ENCODE measurements around the gene AUH.

Gene AUH

GRCh38 chr9:91336786-91337185 lies 24.9 kb downstream of the AUH start:
- Histone ChIP-seq H3K4me3 (ENCODE audit: low read depth, low read length) (no peak overlapping the region), H3K4me1 (ENCODE audit: control insufficient read depth, insufficient read depth, low read length) (no peaks in the 10 kb centered on the region), H3K36me3 (ENCODE audit: control insufficient read depth, insufficient read depth, low read length) (peaks cover 43% of the 10 kb centered on the region), H3K27ac (ENCODE audit: low read depth, low read length) (no peak overlapping the region), H3K9me3 (ENCODE audit: control insufficient read depth, insufficient read depth, low read length) (no peaks in the 10 kb centered on the region), H3K27me3 (ENCODE audit: control insufficient read depth, insufficient read depth, low read length) (no peaks in the 10 kb centered on the region), H3K9ac (ENCODE audit: low read depth, low read length) (no peak overlapping the region)

DNA sequence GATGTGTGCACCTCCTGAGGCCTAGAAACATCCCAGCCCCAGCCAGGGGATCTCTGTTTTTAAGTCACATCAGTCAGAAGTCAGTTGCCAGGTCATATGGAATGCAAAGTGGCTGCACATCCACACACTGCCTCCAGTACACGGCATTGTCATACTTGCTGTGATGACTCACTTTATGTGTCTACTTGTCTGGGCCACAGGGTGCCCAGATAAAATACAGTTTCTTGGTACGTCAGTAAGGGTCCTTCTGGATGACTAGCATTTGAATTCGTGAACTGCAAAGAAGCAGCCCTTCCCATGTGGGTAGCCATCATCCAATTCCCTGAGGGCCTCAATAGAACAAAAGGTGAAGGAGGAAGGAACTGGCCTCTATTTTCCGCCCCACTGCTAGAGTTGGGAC lies 27.7 kb downstream of the AUH start:
- H3K4me1 ChIP-seq (ENCODE audit: control insufficient read depth, insufficient read depth, low read length) = no peaks in the 10 kb centered on the region
- H3K9ac ChIP-seq (ENCODE audit: low read depth, low read length) = no peak overlapping the region
- no peak overlapping the region for H3K4me3 ChIP-seq (ENCODE audit: low read depth, low read length)
- H3K27me3 ChIP-seq (ENCODE audit: control insufficient read depth, insufficient read depth, low read length) = no peaks in the 10 kb centered on the region
- peaks cover 16% of the 10 kb centered on the region for H3K36me3 ChIP-seq (ENCODE audit: control insufficient read depth, insufficient read depth, low read length)
- H3K27ac ChIP-seq (ENCODE audit: low read depth, low read length) = no peak overlapping the region
- H3K9me3 ChIP-seq (ENCODE audit: control insufficient read depth, insufficient read depth, low read length) = no peaks in the 10 kb centered on the region; the same call in 1 of the 2 replicates

DNA sequence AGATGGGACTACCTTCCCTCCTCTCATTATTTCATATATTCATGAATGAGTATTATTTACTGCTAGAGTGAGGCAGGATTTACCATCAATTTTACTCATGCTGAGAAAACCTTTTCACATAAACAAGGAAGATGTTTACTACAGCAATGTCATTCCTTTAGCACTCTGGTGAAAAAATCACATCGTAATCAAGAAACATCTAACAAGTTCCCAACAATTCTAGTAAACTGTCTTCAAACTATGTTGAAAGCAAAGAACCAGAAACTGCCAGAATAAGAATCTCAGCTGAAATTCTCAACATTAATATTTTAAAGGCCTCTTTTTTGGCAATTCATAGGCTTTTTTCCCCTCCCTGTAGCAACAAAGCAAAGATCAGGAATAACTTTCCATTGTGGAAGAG lies 28.2 kb downstream of the AUH start:
- no peaks in the 10 kb centered on the region for H3K27me3 ChIP-seq (ENCODE audit: control insufficient read depth, insufficient read depth, low read length)
- H3K9me3 ChIP-seq (ENCODE audit: control insufficient read depth, insufficient read depth, low read length) = peaks cover 4% of the 10 kb centered on the region; the same call in 1 of the 2 replicates
- H3K4me1 ChIP-seq (ENCODE audit: control insufficient read depth, insufficient read depth, low read length) = no peaks in the 10 kb centered on the region
- H3K4me3 ChIP-seq (ENCODE audit: low read depth, low read length) = no peak overlapping the region
- peaks cover 12% of the 10 kb centered on the region; the same call in 1 of the 2 replicates for H3K36me3 ChIP-seq (ENCODE audit: control insufficient read depth, insufficient read depth, low read length)
- no peak overlapping the region for H3K27ac ChIP-seq (ENCODE audit: low read depth, low read length)
- no peak overlapping the region for H3K9ac ChIP-seq (ENCODE audit: low read depth, low read length)

DNA sequence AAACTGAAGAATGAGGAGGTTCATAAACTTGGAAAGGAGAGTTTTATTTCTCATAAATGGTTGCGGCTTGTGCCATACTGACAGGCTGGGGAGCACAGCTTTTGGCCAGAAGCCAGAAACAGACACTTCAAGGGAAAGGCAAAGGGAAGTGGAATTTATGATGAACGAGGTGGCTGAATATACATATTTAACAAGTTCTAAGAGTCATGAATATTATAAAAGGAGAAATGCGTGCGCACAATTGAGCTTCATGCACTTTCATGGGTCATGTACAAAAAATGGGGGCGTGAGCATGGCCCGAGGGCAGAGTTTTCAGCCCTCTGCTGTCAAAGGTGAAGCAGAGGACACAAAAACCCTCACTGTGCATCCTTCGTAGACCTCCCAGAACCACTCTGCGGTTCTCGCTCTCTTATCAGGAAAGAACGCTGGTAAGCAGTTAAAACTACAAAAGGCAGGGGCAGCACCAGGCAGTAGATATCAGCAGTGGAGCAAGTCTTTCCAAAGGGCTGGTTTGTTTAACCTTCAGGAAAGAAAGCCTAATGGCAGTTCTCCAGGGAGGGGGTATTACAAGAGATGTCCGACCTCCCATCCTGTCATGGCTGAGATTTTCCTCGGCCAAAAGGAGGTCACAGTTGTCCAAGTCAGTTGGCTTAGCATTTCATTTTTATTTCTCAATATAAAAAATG lies 29.0 kb downstream of the AUH start:
- H3K4me1 ChIP-seq (ENCODE audit: control insufficient read depth, insufficient read depth, low read length) = no peaks in the 10 kb centered on the region
- peaks cover 16% of the 10 kb centered on the region; the same call in 1 of the 2 replicates for H3K36me3 ChIP-seq (ENCODE audit: control insufficient read depth, insufficient read depth, low read length)
- no peak overlapping the region for H3K9ac ChIP-seq (ENCODE audit: low read depth, low read length)
- H3K4me3 ChIP-seq (ENCODE audit: low read depth, low read length) = no peak overlapping the region
- no peaks in the 10 kb centered on the region for H3K27me3 ChIP-seq (ENCODE audit: control insufficient read depth, insufficient read depth, low read length)
- H3K9me3 ChIP-seq (ENCODE audit: control insufficient read depth, insufficient read depth, low read length) = peaks cover 13% of the 10 kb centered on the region
- H3K27ac ChIP-seq (ENCODE audit: low read depth, low read length) = no peak overlapping the region

DNA sequence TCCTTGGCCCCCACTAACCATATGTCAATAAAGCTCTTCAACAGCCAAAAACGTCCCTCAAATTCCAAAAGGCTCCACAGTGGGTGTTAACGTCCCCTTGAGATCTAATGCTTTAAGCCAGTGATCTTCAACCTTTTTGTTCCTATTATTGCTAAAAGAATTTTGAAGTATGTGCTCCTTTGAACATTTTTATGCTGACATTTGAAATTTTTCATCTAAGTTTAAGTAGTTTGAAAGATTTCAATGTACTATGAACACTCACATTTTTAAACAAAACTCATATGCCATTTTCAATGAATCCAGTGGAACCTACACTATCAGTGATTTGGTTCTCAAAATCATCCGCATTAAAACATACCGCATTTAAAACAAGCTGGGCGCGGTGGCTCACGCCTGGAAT lies 29.9 kb downstream of the AUH start:
- Histone ChIP-seq H3K4me1 (ENCODE audit: control insufficient read depth, insufficient read depth, low read length) (no peaks in the 10 kb centered on the region), H3K36me3 (ENCODE audit: control insufficient read depth, insufficient read depth, low read length) (peaks cover 22% of the 10 kb centered on the region), H3K9me3 (ENCODE audit: control insufficient read depth, insufficient read depth, low read length) (peaks cover 16% of the 10 kb centered on the region), H3K4me3 (ENCODE audit: low read depth, low read length) (no peak overlapping the region), H3K27me3 (ENCODE audit: control insufficient read depth, insufficient read depth, low read length) (no peaks in the 10 kb centered on the region), H3K9ac (ENCODE audit: low read depth, low read length) (no peak overlapping the region), H3K27ac (ENCODE audit: low read depth, low read length) (no peak overlapping the region)

DNA sequence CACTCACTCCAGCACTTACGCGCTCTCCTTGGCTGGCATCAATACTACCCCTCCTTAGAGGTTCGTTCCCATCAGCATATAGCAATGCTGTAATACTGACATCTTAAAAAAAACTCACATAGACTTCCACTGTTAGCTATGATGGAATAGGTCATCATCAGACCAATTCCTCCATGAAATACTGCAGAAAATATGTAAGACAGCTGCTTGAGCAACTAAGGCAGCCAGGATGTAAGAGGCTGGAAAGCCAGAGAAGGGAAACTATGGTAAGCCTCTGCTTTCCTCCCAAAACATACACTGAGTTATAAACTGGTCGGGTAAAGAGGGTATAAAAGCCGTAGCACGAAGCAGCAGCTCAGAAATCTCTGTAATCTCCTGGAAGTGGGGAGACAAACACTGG lies 33.5 kb downstream of the AUH start:
- Histone ChIP-seq H3K9me3 (ENCODE audit: control insufficient read depth, insufficient read depth, low read length) (peaks cover 17% of the 10 kb centered on the region), H3K9ac (ENCODE audit: low read depth, low read length) (no peak overlapping the region), H3K4me3 (ENCODE audit: low read depth, low read length) (no peak overlapping the region), H3K36me3 (ENCODE audit: control insufficient read depth, insufficient read depth, low read length) (peaks cover 22% of the 10 kb centered on the region), H3K4me1 (ENCODE audit: control insufficient read depth, insufficient read depth, low read length) (no peaks in the 10 kb centered on the region), H3K27me3 (ENCODE audit: control insufficient read depth, insufficient read depth, low read length) (no peaks in the 10 kb centered on the region), H3K27ac (ENCODE audit: low read depth, low read length) (no peak overlapping the region)

- Histone ChIP-seq H3K4me1 (ENCODE audit: control insufficient read depth, insufficient read depth, low read length) (no peaks in the 10 kb centered on the region), H3K27me3 (ENCODE audit: control insufficient read depth, insufficient read depth, low read length) (no peaks in the 10 kb centered on the region), H3K9ac (ENCODE audit: low read depth, low read length) (no peak overlapping the region), H3K9me3 (ENCODE audit: control insufficient read depth, insufficient read depth, low read length) (no peaks in the 10 kb centered on the region), H3K4me3 (ENCODE audit: low read depth, low read length) (no peak overlapping the region), H3K27ac (ENCODE audit: low read depth, low read length) (no peak overlapping the region), H3K36me3 (ENCODE audit: control insufficient read depth, insufficient read depth, low read length) (peaks cover 12% of the 10 kb centered on the region; the same call in 1 of the 2 replicates)
Observed at GRCh38 chr9:91321691-91322090, 40.0 kb downstream of the AUH start.

GRCh38 chr9:91320299-91320698 lies 41.4 kb downstream of the AUH start:
- H3K4me3 ChIP-seq (ENCODE audit: low read depth, low read length) = no peak overlapping the region
- no peak overlapping the region for H3K9ac ChIP-seq (ENCODE audit: low read depth, low read length)
- peaks cover 8% of the 10 kb centered on the region; the same call in 1 of the 2 replicates for H3K36me3 ChIP-seq (ENCODE audit: control insufficient read depth, insufficient read depth, low read length)
- no peaks in the 10 kb centered on the region for H3K9me3 ChIP-seq (ENCODE audit: control insufficient read depth, insufficient read depth, low read length)
- H3K27ac ChIP-seq (ENCODE audit: low read depth, low read length) = no peak overlapping the region
- peaks cover 6% of the 10 kb centered on the region; the same call in 1 of the 2 replicates for H3K4me1 ChIP-seq (ENCODE audit: control insufficient read depth, insufficient read depth, low read length)
- H3K27me3 ChIP-seq (ENCODE audit: control insufficient read depth, insufficient read depth, low read length) = no peaks in the 10 kb centered on the region

- Histone ChIP-seq H3K9ac (ENCODE audit: low read depth, low read length) (no peak overlapping the region), H3K4me1 (ENCODE audit: control insufficient read depth, insufficient read depth, low read length) (peaks cover 7% of the 10 kb centered on the region; the same call in 1 of the 2 replicates), H3K27me3 (ENCODE audit: control insufficient read depth, insufficient read depth, low read length) (no peaks in the 10 kb centered on the region), H3K9me3 (ENCODE audit: control insufficient read depth, insufficient read depth, low read length) (no peaks in the 10 kb centered on the region), H3K4me3 (ENCODE audit: low read depth, low read length) (no peak overlapping the region), H3K36me3 (ENCODE audit: control insufficient read depth, insufficient read depth, low read length) (0 out of 2 replicates have a peak, but pooled peaks cover 2% of the 10 kb centered on the region), H3K27ac (ENCODE audit: low read depth, low read length) (no peak overlapping the region)
Observed at GRCh38 chr9:91316093-91316492, 45.6 kb downstream of the AUH start.

DNA sequence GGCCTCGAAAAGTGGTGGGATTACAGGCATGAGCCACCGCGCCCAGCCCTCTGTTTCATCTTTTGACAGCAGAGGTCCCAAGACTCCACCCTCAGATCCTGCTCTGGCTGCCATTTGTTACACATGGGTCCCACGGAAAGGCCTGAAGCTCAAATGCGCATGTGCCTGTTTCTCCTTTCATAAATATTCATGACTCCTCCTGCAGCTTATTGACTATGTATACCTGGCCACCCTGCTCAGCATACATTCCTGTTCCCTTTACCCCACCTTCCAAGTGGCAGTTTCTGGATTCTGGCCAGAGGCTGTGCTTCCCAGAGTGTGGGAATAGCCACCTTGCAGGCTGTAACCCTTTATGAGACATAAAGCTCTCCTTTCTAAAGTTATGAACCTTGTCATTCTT lies 46.5 kb downstream of the AUH start:
- Histone ChIP-seq H3K36me3 (ENCODE audit: control insufficient read depth, insufficient read depth, low read length) (0 out of 2 replicates have a peak, but pooled peaks cover 2% of the 10 kb centered on the region), H3K4me3 (ENCODE audit: low read depth, low read length) (no peak overlapping the region), H3K4me1 (ENCODE audit: control insufficient read depth, insufficient read depth, low read length) (peaks cover 7% of the 10 kb centered on the region; the same call in 1 of the 2 replicates), H3K9me3 (ENCODE audit: control insufficient read depth, insufficient read depth, low read length) (no peaks in the 10 kb centered on the region), H3K27me3 (ENCODE audit: control insufficient read depth, insufficient read depth, low read length) (no peaks in the 10 kb centered on the region), H3K9ac (ENCODE audit: low read depth, low read length) (no peak overlapping the region), H3K27ac (ENCODE audit: low read depth, low read length) (no peak overlapping the region)

- H3K36me3 ChIP-seq (ENCODE audit: control insufficient read depth, insufficient read depth, low read length) = no peaks in the 10 kb centered on the region
- H3K9me3 ChIP-seq (ENCODE audit: control insufficient read depth, insufficient read depth, low read length) = no peaks in the 10 kb centered on the region
- no peak overlapping the region for H3K27ac ChIP-seq (ENCODE audit: low read depth, low read length)
- H3K4me1 ChIP-seq (ENCODE audit: control insufficient read depth, insufficient read depth, low read length) = peaks cover 7% of the 10 kb centered on the region; the same call in 1 of the 2 replicates
- H3K9ac ChIP-seq (ENCODE audit: low read depth, low read length) = no peak overlapping the region
- H3K27me3 ChIP-seq (ENCODE audit: control insufficient read depth, insufficient read depth, low read length) = no peaks in the 10 kb centered on the region
- H3K4me3 ChIP-seq (ENCODE audit: low read depth, low read length) = no peak overlapping the region
Observed at GRCh38 chr9:91312717-91313325, 48.9 kb downstream of the AUH start.

All from HUES48 (cell line).